ENCODE results near the gene TIGD3.

The TIGD3 gene

DNA sequence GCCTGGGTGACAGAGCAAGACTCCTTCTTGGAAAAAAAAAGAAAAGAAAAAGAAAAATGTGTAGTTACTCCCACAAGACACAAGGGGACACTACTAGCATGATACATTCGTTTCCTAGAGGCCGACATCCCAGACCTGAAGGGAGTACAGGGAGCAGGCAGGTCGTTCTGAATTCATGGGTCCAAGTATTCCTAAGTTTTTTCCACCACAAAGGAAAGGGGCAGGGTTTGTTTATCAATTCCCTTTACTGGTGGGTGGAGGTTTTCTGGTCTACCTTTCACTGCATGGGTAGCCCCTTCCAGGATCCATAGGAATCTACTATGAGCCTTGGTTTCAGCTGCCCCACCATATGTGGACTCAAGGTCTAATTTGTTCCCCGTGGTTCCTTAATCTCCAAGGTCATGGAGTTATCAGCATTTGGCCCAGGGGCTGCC, 11.8 kb downstream of the TIGD3 start:
- no peak for DNase-seq (ENCODE audit: low read depth, low spot score)

- DNase-seq (ENCODE audit: low read depth, low spot score): no peak
Observed at GRCh38 chr11:65370659-65371049, 16.1 kb downstream of the TIGD3 start.

DNA sequence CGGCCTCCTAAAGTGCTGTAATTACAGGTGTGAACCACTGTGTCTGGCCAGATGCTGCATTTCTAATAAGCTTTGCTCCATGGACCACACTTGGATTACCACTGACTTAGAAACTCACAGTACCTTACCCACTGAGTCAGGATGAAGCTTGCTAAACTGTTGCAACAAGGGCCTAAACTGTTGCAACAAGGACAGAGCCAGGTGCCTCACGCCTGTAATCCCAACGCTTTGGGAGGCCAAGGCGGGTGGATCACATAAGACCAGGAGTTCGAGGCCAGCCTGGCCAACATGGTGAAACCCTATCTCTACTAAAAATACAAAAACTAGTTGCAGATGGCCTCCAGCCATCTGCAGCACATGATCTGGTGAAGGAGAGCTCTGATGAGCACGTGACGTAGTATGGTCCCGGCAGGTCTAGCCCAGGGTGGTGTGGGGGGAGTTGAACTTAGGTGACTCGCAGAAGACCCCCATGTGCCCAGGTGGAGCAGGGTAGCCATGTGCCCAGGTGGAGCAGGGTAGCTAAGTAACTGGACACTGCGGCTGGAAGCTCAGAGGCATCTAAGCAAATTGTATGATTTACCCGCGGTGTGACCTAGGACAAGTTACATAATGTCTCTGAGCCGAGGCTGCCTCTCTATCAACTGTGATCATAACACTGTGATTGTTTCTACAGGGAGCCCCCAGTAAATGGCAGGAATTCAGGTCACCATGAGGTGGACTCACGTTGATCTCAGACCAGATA, 19.5 kb downstream of the TIGD3 start:
- DNase-seq (ENCODE audit: low read depth, low spot score): no peak

DNA sequence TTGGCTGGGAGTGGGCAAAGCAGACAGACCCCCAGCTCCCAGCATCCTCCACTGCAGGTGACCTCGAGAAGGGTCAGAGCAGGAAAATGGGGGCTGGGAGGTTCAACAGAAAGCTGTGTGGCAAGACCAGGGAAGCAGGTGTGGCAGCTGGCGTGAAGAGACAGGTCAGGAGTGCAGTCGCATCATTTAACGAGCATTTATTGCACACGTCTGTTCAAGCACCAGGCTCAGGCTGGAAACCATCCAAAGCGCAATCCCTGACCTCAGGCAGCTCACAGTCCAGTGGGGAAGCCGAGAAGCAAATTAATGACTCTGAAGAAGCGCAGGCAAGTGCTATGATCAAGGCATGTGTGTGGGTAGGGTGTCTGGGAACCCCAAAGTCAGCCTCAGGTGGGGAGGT, 20.5 kb downstream of the TIGD3 start:
- no peak for DNase-seq (ENCODE audit: low read depth, low spot score)

DNA sequence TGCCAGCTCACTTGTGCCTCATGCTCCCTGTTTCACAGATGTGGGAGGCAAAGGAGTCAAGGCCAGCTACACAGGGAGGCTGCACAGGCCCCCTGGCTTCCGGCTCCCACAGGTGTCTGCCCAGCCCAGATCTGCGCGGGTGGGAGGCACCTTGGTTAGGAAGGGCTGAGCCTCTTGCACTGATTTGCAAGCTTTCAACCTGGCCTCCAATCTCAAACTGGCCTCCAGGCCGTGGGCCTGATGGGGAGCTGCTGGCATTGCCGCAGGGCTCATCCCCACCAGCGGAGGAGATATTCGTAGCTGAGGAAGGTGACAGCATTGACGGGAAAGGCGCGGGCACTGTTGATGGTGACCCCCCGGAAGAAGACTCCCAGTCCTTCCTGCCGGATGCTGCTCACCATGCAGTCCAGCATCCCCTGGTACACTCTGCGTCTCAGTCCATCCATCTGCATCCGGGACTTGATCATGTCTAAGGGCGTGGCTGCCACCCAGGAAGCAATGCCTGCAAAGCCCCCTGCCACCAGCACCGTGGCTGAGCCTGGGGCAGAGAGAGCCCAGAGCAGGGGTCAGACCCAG, 21.7 kb downstream of the TIGD3 start:
- DNase-seq (ENCODE audit: low read depth, low spot score): no peak

DNA sequence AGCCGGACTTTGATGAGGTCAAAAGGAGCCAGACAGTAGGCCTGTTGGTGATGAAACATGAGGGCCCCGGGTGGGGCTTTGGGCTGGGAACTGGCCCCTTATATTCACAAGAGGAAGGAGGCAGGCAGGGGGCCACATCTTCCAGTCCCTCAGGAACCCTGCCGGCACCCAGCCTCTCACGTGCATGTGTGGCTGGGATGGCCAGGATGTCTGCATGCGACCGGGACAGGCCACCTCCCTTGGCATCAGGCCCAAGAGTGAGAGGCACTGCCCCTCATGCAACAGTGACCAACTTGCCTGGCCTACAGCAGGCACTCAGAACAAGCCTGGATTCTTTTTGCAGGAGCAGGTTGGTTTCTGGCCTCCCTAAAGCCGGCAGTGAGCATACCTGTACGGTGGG, 22.5 kb downstream of the TIGD3 start:
- DNase-seq (ENCODE audit: low read depth, low spot score): no peak

GRCh38 chr11:65377777-65378176, 23.2 kb downstream of the TIGD3 start:
- DNase-seq (ENCODE audit: low read depth, low spot score): no peak

GRCh38 chr11:65378208-65378927, 23.8 kb downstream of the TIGD3 start:
- DNase-seq (ENCODE audit: low read depth, low spot score): no peak

DNA sequence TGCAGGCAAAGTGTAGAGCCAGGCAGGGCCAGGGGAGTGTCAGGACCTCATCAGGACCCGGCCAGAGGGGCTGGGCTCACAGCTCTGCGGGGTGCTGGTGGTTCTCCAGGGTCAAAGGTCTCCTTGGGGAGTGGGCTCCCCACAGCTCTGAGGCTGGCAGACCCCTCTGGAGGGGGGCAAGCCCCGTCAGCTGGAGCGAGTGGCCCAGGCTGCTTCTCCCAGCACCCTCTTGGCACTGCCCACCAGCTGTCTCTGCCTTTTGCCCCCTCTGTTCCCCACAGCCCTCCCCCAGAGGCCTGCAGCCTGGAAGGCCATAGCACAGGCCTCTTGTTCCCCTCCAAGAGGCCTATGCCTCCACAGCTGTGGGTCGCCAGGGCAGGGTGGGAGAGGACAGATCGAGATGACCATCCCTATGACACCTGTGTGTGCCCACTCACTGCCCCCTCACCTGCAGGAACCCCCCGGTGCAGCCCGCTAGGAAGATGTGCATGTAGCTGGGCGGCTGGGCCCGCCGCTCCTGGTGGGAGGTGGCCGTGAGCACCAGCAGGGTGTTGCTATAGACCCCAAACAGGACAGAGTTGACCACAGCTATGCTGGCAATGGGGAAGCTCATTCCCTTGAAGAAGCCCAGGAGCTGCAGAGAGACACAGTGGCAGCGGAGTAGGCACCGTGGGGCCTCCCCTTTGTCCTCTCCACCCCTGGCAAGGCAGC, 24.5 kb downstream of the TIGD3 start:
- DNase-seq (ENCODE audit: low read depth, low spot score): no peak

GRCh38 chr11:65379698-65380459, 25.3 kb downstream of the TIGD3 start:
- DNase-seq (ENCODE audit: low read depth, low spot score): no peak

DNA sequence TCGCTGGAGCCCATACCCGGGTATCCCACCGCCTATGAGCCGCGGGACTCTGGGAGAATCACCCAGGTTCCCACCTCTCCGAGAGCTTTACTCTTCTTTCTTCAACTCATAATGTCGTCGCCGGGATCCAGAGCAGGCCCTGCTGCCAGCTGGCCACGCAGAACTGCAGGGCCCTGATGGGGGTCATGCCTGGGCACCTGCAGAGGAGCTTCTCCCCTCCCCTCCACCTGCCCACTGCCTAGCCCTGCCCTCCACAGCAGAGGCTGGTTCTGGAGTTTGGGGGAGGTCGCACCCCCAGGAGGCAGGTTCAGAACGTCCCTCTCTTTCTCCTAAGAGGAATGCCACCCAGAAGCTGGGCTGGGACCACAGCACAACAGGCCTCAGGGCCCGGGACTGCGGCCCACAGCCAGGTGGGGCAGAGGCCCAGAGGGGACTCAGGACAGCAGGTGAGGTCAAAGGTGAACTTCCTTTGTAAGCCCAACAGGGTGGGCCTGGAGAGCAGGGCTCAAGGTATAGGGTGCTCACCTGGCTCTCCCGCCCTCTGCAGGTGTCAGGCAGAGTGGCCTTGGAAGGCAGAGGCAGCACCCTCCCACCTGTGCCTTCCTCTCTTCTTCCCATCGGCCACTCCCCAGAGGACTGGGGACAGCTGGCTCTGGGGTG, 26.0 kb downstream of the TIGD3 start:
- DNase-seq (ENCODE audit: low read depth, low spot score): no peak

DNA sequence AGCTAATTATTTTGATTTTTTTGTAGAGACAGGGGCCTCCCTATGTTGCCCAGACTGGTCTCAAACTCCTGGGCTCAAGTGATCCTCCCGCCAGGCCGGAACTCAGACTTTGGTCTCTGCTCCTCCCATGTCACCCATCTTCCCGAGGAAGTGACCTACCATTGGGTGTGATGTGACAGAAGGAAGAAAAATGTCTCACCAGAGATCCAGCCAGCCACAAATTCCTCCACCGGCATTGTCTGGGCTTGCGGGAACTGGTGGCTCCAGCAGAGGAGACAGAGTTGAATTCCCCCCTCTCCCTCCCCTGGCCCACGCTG, 27.1 kb downstream of the TIGD3 start:
- no peak for DNase-seq (ENCODE audit: low read depth, low spot score)

DNA sequence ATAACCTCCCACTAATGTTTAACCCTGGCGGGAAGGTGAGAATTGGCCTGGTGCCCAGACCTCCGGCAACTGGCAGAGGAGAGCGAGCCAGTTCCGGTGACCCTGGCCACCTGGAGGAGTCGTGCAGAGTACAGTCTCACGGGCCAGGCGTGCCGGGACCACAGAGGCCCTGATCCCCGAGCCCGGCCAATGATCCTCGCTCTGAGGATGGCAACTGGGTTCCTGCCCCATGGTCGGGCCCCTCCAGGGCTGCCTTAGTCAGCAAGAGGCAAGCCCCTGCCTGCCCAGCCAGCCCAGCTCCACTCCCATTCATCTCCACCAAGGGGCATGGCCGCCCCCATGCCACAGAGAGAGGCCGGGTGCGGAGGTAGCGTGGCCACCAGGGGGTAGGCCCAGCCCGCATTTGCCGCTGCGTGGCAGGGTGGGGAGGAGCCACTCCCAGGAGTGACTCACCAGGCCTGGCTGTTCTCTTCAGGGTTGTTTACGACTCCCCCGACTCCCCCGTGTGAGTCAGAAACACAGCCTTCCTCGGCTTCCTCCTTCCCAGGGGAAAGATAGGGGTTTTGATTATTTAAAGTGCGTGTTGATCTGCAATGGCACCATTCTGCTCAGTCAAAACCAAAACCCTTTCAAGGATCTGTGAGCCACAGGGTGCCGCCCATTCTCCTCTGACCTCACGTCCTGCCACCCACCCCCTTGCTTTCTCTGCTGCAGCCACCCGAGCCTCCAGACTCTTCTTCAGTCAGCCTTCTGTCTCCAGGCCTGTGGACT, 27.7 kb downstream of the TIGD3 start, which contains the start of gene SLC25A45:
Gene SLC25A45 (minus strand): TSS at position 614 of the 771 bp plus-strand sequence. CDS start 695 bp downstream, outside the sequence.
- DNase-seq (ENCODE audit: low read depth, low spot score): peak; percentile 84

GRCh38 chr11:65382804-65383368, 28.3 kb downstream of the TIGD3 start:
- DNase-seq (ENCODE audit: low read depth, low spot score): no peak

- no peak for DNase-seq (ENCODE audit: low read depth, low spot score)
Observed at GRCh38 chr11:65383778-65384177, 29.2 kb downstream of the TIGD3 start.

DNA sequence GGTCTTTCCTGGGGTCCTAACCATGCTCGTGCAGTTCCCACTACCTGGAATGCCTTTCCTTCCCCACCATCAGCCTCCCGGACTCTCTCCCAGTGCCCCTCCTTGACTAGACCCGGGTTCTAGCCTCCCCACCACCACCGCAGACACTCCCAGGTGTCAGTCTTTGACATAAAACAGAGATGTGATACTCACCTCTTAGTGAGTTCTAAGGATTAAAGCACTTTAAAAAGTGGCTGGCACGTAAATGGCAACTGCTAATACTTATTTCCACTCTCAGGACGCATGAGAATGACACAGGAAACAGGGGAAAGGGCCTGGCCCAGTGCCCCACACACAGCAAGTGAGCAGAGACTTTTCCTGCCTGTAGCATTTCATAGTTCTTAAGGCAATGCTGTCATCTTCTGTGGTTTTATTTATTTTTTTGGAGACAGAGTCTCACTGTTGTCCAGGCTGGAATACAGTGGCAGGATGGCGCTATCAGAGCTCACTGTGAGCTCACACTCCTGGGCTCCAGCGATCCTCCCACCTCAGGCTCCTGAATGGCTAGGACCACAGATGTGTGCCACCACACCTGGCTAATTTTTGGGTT, 29.8 kb downstream of the TIGD3 start:
- no peak for DNase-seq (ENCODE audit: low read depth, low spot score)

- peak; percentile 77 for DNase-seq (ENCODE audit: low read depth, low spot score)
Observed at GRCh38 chr11:65386307-65387140, 32.0 kb downstream of the TIGD3 start, which contains the start of gene FRMD8. Gene FRMD8 (plus strand): TSS chr11:65386637. CDS start chr11:65387037, 400 bp downstream.

GRCh38 chr11:65388731-65389130, 34.2 kb downstream of the TIGD3 start:
- DNase-seq (ENCODE audit: low read depth, low spot score): no peak
